GM23338 (cell line): ENCODE data around the gene STAM. TPM values are rescaled to one million over a fixed set of nuclear protein-coding genes. Genes with fewer than 3 reads are reported as not detected.

ENCODE experiments used
- ATAC-seq: fragments of 200-7000 bp; cut with Tn5 transposase; 3 replicates; pipeline ENCODE4 v1.9.1; 2020
- DNase-seq: peaks from one replicate; pipeline ENCODE4 v3.0.0-alpha.2; 2015; ENCODE audit warnings: low spot score
- H2AFZ ChIP-seq: fragments of 200-600 bp; sonication (generic); 2 replicates; pipeline ENCODE4 v1.8.0; 2016; ENCODE audit warnings: antibody characterized with exemption, mild to moderate bottlenecking, moderate library complexity
- H3F3A ChIP-seq: fragments of 200-600 bp; sonication (generic); replicated peaks from 2 replicates; pipeline ENCODE4 v1.8.0; 2017; ENCODE audit warnings: antibody characterized with exemption, mixed run types, low read depth
- H3K27ac ChIP-seq: fragments of 200-600 bp; sonication (generic); 2 replicates; pipeline ENCODE4 v1.6.1; 2016; ENCODE audit warnings: low read depth
- H3K27me3 ChIP-seq: fragments of 200-600 bp; sonication (generic); 2 replicates; pipeline ENCODE4 v1.8.0; 2016; ENCODE audit warnings: mild to moderate bottlenecking, mixed run types, moderate library complexity; ENCODE audit not compliant: insufficient read depth
- H3K36me3 ChIP-seq: fragments of 200-600 bp; sonication (generic); 2 replicates; pipeline ENCODE4 v1.8.0; 2016; ENCODE audit warnings: mild to moderate bottlenecking; ENCODE audit not compliant: insufficient read depth
- H3K4me1 ChIP-seq: fragments of 200-600 bp; sonication (generic); 2 replicates; pipeline ENCODE4 v1.8.0; 2016; ENCODE audit warnings: mild to moderate bottlenecking, moderate library complexity; ENCODE audit not compliant: insufficient read depth
- H3K4me2 ChIP-seq: fragments of 200-600 bp; sonication (generic); 2 replicates; pipeline ENCODE4 v1.7.1; 2017; ENCODE audit warnings: mixed run types
- H3K4me3 ChIP-seq: fragments of 200-600 bp; sonication (generic); 2 replicates; pipeline ENCODE4 v1.6.1; 2016; ENCODE audit warnings: mixed run types
- H3K79me2 ChIP-seq: fragments of 200-600 bp; sonication (generic); replicated peaks from 2 replicates; pipeline ENCODE4 v1.8.0; 2017; ENCODE audit warnings: mild to moderate bottlenecking; ENCODE audit not compliant: insufficient read depth
- H3K9me2 ChIP-seq: fragments of 200-600 bp; sonication (generic); 2 replicates; pipeline ENCODE4 v1.8.0; 2017; ENCODE audit not compliant: insufficient read depth
- H4K20me1 ChIP-seq: fragments of 200-600 bp; sonication (generic); replicated peaks from 2 replicates; pipeline ENCODE4 v1.8.0; 2017; ENCODE audit warnings: mild to moderate bottlenecking; ENCODE audit not compliant: insufficient read depth
- H3K27ac Mint-ChIP-seq: 2 replicates; pipeline ENCODE4 v1.8.0; 2020; ENCODE audit warnings: inconsistent platforms, mild to moderate bottlenecking, moderate library complexity, mixed read lengths
- H3K27me3 Mint-ChIP-seq: 3 replicates; pipeline ENCODE4 v1.8.0; 2022; ENCODE audit warnings: low read depth, mild to moderate bottlenecking, moderate library complexity, mixed read lengths, inconsistent platforms; ENCODE audit not compliant: insufficient read depth, poor library complexity
- H3K36me3 Mint-ChIP-seq: 3 replicates; pipeline ENCODE4 v1.8.0; 2021; ENCODE audit warnings: low read depth, mild to moderate bottlenecking, inconsistent platforms, moderate library complexity, mixed read lengths
- H3K4me1 Mint-ChIP-seq: 3 replicates; pipeline ENCODE4 v1.8.0; 2020; ENCODE audit warnings: mild to moderate bottlenecking, inconsistent platforms, mixed read lengths
- H3K4me3 Mint-ChIP-seq: 3 replicates; pipeline ENCODE4 v1.8.0; 2021; ENCODE audit warnings: moderate library complexity, mild to moderate bottlenecking, inconsistent platforms, mixed read lengths
- H3K9me3 Mint-ChIP-seq: 3 replicates; pipeline ENCODE4 v1.8.0; 2020; ENCODE audit warnings: moderate library complexity, mild to moderate bottlenecking, inconsistent platforms, mixed read lengths
- CREB1 ChIP-seq: fragments of 250-450 bp; sonication (Bioruptor Pico); IDR thresholded peaks from 2 replicates; pipeline ENCODE4 v1.5.0; 2020; ENCODE audit warnings: low read depth, mild to moderate bottlenecking, moderate library complexity
- CTCF ChIP-seq, 2 experiments: fragments of 200-600 bp in 1 of 2; sonication (generic) in 1 of 2; conservative IDR thresholded peaks; 2 replicates each; pipeline versions ENCODE4 v1.5.1 to v1.6.1; 2016 to 2017; ENCODE audit warnings: antibody characterized with exemption in 2 of 2, low read depth in 2 of 2, mild to moderate bottlenecking in 2 of 2, moderate library complexity in 1 of 2
- EZH2 ChIP-seq: fragments of 200-600 bp; sonication (generic); IDR thresholded peaks from one replicate; pipeline ENCODE4 v1.8.0; 2017; ENCODE audit warnings: antibody characterized with exemption, mild to moderate bottlenecking, low read depth; ENCODE audit not compliant: unreplicated experiment
- EZH2phosphoT487 ChIP-seq: fragments of 200-600 bp; sonication (generic); IDR thresholded peaks from one replicate; pipeline ENCODE4 v1.8.1; 2018; ENCODE audit warnings: antibody characterized with exemption; ENCODE audit not compliant: unreplicated experiment
- JUNB ChIP-seq: IDR thresholded peaks from one replicate; pipeline ENCODE4 v1.6.1; 2016; ENCODE audit warnings: antibody characterized with exemption; ENCODE audit not compliant: unreplicated experiment
- NANOG ChIP-seq: IDR thresholded peaks from 2 replicates; pipeline ENCODE4 v1.6.1; 2016; ENCODE audit warnings: antibody characterized with exemption, borderline replicate concordance
- POLR2AphosphoS5 ChIP-seq: IDR thresholded peaks from 2 replicates; pipeline ENCODE4 v1.6.1; 2016; ENCODE audit warnings: antibody characterized with exemption, low read depth
- REST ChIP-seq: IDR thresholded peaks from one replicate; pipeline ENCODE4 v1.6.1; 2018; ENCODE audit warnings: antibody characterized with exemption; ENCODE audit not compliant: unreplicated experiment
- STAT1 ChIP-seq: IDR thresholded peaks from one replicate; pipeline ENCODE4 v1.6.1; 2016; ENCODE audit warnings: antibody characterized with exemption; ENCODE audit not compliant: unreplicated experiment
- ZNF114 ChIP-seq: fragments of 250-450 bp; sonication (Bioruptor Pico); IDR thresholded peaks from 2 replicates; pipeline ENCODE4 v1.5.0; 2020; ENCODE audit warnings: mild to moderate bottlenecking, moderate library complexity
- ZNF331 ChIP-seq: fragments of 250-450 bp; sonication (Bioruptor Pico); IDR thresholded peaks from 2 replicates; pipeline ENCODE4 v1.5.0; 2020; ENCODE audit warnings: low read depth, mild to moderate bottlenecking, moderate library complexity
- polyA plus RNA-seq: library from polyadenylated mRNA; unstranded; fragments of >200 nt; fragmentation: Nextera tagmentation; extraction: Ambion mirVana; gene quantifications from 2 replicates; pipeline ENCODE4 v1.2.1, GENCODE V29; 2016
- total RNA-seq: library from RNA; depleted of rRNA; stranded (reverse); fragments of >200 nt; shearing (Covaris generic); gene quantifications from 2 replicates; pipeline ENCODE4 v1.2.3, GENCODE V29; 2014
- TF ChIP-seq, protein P1 (sequence below): fragments of 250-450 bp; sonication (Bioruptor Pico); IDR thresholded peaks from 2 replicates; pipeline ENCODE4 v1.5.0; 2020; ENCODE audit warnings: mild to moderate bottlenecking, moderate library complexity
- TF ChIP-seq, protein P2 (sequence below): IDR thresholded peaks from 2 replicates; pipeline ENCODE4 v1.6.1; 2016; ENCODE audit warnings: antibody characterized with exemption

The STAM gene
- total and polyA plus RNA-seq, 2 experiments from 2014 or later = 28.8 to 40.5 TPM

DNA sequence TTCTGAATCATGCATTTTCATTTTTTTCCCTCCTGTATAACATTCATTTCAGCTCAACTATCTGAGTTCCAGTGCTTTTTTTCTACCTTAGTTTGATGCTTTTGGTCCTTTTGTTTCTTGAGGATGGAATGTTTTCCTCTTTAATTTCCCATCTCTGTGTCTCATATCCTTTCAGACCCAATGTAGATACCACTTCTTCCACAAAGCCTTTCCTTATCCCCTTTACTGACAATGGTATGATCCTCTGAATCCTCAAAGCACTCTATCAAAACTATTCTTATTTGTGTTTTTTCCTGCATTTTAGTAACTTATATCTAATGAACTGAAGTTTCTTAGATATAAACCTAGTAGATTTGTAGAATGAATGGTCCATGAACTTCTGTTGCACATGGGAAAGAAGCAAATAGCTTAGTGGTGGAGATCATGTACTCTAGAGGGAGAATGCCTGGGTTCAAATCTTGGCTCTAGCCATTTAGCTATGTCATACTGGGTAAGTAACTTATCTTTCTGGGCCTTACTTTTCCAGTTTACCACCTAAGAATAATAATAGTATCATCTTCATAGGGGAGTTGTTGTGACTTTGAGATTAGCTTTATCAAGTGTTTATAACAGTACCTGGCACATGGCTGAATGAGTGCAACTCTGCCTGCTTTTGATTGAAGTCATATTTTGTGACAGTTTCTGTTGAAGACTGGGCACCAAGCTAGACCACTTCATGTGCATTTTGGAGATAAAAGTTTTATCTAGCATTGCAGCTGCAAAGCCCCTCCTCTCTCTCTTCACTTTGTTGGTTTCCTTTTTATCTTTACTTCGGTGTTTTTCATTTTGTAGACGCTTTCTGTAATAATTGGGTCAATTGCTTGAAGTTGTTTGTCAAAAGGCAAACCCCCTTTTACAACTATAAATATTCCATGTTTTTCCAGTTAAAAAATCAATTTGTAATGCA, 18.5 kb downstream of the STAM start:
- Mint-ChIP-seq H3K4me3 (no peak overlapping the region), H3K27me3 (no peaks in the 10 kb centered on the region)

More for the DNA sequence above, 18.5 kb downstream of the STAM start:
- Histone ChIP-seq H3K9me2 (no peaks in the 10 kb centered on the region), H3K27ac (no peak overlapping the region), H3K27me3 (no peaks in the 10 kb centered on the region), H3F3A (no peaks in the 10 kb centered on the region), H3K36me3 (no peaks in the 10 kb centered on the region; the same call in 1 of the 2 replicates), H3K4me1 (peaks cover 23% of the 10 kb centered on the region), H3K4me3 (no peak overlapping the region), H2AFZ (no peak overlapping the region), H4K20me1 (no peaks in the 10 kb centered on the region), H3K4me2 (no peak overlapping the region), H3K79me2 (peaks cover 98% of the 10 kb centered on the region)
- Mint-ChIP-seq H3K4me1 (peaks cover 21% of the 10 kb centered on the region; the same call in 2 of the 3 replicates), H3K36me3 (peaks cover 13% of the 10 kb centered on the region; the same call in 2 of the 3 replicates), H3K27ac (peak overlapping the region; percentile 15; the same call in 1 of the 2 replicates), H3K9me3 (peaks cover 4% of the 10 kb centered on the region; the same call in 1 of the 3 replicates)
- ATAC-seq = no peak
- TF ChIP-seq CTCF (conservative IDR thresholded peaks at IDR 0.05; ENCODE audit: low read depth in 2 of 2) = no peak
- TF ChIP-seq NANOG = no peak
- TF ChIP-seq, protein P1, sequence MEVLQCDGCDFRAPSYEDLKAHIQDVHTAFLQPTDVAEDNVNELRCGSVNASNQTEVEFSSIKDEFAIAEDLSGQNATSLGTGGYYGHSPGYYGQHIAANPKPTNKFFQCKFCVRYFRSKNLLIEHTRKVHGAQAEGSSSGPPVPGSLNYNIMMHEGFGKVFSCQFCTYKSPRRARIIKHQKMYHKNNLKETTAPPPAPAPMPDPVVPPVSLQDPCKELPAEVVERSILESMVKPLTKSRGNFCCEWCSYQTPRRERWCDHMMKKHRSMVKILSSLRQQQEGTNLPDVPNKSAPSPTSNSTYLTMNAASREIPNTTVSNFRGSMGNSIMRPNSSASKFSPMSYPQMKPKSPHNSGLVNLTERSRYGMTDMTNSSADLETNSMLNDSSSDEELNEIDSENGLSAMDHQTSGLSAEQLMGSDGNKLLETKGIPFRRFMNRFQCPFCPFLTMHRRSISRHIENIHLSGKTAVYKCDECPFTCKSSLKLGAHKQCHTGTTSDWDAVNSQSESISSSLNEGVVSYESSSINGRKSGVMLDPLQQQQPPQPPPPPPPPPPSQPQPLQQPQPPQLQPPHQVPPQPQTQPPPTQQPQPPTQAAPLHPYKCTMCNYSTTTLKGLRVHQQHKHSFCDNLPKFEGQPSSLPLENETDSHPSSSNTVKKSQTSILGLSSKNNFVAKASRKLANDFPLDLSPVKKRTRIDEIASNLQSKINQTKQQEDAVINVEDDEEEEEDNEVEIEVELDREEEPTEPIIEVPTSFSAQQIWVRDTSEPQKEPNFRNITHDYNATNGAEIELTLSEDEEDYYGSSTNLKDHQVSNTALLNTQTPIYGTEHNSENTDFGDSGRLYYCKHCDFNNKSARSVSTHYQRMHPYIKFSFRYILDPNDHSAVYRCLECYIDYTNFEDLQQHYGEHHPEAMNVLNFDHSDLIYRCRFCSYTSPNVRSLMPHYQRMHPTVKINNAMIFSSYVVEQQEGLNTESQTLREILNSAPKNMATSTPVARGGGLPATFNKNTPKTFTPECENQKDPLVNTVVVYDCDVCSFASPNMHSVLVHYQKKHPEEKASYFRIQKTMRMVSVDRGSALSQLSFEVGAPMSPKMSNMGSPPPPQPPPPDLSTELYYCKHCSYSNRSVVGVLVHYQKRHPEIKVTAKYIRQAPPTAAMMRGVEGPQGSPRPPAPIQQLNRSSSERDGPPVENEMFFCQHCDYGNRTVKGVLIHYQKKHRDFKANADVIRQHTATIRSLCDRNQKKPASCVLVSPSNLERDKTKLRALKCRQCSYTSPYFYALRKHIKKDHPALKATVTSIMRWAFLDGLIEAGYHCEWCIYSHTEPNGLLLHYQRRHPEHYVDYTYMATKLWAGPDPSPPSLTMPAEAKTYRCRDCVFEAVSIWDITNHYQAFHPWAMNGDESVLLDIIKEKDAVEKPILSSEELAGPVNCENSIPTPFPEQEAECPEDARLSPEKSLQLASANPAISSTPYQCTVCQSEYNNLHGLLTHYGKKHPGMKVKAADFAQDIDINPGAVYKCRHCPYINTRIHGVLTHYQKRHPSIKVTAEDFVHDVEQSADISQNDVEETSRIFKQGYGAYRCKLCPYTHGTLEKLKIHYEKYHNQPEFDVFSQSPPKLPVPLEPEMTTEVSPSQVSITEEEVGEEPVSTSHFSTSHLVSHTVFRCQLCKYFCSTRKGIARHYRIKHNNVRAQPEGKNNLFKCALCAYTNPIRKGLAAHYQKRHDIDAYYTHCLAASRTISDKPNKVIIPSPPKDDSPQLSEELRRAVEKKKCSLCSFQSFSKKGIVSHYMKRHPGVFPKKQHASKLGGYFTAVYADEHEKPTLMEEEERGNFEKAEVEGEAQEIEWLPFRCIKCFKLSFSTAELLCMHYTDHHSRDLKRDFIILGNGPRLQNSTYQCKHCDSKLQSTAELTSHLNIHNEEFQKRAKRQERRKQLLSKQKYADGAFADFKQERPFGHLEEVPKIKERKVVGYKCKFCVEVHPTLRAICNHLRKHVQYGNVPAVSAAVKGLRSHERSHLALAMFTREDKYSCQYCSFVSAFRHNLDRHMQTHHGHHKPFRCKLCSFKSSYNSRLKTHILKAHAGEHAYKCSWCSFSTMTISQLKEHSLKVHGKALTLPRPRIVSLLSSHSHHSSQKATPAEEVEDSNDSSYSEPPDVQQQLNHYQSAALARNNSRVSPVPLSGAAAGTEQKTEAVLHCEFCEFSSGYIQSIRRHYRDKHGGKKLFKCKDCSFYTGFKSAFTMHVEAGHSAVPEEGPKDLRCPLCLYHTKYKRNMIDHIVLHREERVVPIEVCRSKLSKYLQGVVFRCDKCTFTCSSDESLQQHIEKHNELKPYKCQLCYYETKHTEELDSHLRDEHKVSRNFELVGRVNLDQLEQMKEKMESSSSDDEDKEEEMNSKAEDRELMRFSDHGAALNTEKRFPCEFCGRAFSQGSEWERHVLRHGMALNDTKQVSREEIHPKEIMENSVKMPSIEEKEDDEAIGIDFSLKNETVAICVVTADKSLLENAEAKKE (CRISPR knock-in tag) = no peak
- no peak for TF ChIP-seq EZH2
- no peak for TF ChIP-seq ZNF331 (CRISPR knock-in tag)
- TF ChIP-seq JUNB = no peak
- TF ChIP-seq REST = no peak
- TF ChIP-seq, protein P2, sequence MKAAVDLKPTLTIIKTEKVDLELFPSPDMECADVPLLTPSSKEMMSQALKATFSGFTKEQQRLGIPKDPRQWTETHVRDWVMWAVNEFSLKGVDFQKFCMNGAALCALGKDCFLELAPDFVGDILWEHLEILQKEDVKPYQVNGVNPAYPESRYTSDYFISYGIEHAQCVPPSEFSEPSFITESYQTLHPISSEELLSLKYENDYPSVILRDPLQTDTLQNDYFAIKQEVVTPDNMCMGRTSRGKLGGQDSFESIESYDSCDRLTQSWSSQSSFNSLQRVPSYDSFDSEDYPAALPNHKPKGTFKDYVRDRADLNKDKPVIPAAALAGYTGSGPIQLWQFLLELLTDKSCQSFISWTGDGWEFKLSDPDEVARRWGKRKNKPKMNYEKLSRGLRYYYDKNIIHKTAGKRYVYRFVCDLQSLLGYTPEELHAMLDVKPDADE = no peak
- TF ChIP-seq ZNF114 (CRISPR knock-in tag) = no peak
- no peak for TF ChIP-seq CREB1 (CRISPR knock-in tag)
- no peak for TF ChIP-seq STAT1
- TF ChIP-seq EZH2phosphoT487 = no peak
- no peak for TF ChIP-seq POLR2AphosphoS5
- DNase-seq = no peak
